IPS DF 19.7 (cell line): ENCODE results near the gene ZGPAT.

ENCODE experiments used
- DNase-seq: peaks from one replicate; pipeline ENCODE4 v3.0.0-alpha.2; 2013; ENCODE audit warnings: low read depth, low spot score

ZGPAT gene

DNA sequence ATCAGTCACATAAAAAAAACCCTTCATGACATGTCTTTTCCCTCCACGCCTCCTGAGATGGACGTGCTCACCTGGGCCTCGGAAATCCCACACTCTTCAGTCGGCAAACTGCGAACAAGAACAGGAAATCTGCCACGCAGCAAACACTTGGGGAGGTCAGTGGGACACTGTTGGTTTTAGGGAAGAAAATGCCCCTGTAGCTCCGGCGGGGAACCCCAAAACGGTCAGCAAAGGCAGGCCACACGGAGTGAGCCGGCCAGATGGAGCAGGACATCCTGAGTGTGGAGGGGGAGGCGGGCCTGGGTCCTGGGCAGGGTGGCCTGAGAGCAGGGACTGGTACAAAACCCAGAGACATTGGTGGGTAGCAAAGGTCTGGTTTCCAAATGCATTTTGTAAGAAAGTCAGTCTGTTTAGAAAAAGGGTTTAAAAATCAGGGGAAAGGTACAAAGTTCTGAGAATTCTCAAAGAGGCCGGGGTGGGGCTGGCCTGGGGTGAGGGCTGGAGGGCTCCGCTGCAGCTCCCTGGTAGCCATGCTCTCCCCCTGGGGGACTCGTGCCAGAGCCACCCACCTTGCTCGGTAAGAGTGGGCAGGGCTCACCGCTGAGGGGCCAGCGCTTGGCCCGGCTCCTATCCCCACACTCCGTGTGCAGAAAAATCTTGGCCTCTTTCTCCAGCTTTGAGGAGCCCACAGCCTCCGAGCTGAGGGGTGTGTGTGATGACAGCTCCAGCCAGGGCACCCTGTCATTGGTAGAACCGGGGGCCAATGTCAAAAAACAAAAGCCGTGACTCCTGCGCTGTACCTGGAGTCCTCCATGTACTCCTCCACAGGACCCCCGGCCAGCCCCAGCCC is 37.0 kb downstream of the ZGPAT start:
- DNase-seq, result no peak

DNA sequence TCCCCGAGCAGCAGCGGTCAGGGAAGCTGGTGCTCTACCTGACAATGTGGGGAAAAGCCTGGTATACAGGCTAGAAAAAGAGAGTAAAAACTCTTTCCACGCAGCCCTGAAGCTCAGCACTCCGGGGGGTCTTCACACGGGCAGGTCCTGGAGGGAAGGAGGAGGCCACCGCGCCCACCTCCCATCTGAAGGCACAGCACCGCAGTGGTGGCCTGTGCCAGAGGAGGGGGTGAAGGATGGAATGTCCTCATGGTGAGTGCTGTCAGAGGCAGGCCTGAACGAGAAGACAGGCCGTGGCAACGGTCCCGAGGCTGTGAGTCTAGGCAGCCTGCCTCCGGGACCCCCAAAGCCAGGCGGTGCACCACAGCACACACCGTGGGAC is 37.6 kb downstream of the ZGPAT start:
- no peak for DNase-seq

- no peak for DNase-seq
These were observed 38.3 kb downstream of the ZGPAT start for GRCh38 chr20:63745961-63746731.

DNA sequence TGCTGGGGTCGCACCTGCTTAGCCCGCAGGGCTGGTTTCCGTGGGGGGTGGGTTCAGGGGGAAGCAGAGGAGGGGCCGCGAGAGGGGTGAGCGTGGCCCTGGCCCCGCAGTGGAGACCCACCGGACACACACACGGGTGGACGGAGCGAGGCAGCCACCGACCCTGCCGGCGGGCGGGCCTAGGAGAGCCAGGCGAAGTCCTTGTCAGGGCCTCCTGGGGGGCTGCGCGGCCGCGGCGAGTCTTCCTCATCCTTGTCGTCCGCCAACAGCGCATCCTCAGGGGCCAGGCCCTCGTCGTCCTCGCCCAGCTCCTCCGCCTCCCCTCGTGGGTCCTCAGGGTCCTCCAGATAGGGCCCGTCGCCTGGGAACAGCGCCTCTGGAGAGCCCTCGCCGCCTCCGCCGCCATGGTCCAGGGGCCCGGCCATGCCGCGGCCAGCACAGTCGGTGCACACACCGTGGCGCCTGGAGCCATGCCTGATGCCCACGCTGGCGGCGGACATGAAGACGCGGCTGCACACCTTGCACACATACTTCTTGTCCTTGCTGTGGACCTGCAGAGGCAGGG is 39.0 kb downstream of the ZGPAT start:
- DNase-seq, result no peak

DNA sequence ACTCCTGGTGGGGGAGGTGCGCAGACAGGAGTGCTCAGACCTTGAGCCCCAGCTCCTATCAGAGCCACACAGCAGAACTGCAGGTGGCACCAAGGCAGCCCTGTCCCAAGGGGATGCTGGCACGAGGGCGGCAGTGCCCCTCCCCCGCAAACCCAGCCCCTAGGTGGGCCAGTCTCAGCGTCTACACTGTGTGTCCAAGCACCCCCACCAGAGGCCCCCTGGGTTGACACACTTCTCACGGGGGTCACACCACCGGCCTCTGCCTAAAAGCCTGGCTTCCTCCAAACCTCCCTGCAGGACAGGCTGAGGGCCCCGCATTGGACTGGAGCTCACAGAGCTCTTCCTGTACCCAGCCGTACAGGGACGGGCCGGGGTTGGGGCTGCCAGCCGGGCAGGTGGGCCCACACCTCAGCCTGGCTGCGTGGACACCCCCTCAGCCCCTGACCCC is 39.8 kb downstream of the ZGPAT start:
- no peak for DNase-seq

DNA sequence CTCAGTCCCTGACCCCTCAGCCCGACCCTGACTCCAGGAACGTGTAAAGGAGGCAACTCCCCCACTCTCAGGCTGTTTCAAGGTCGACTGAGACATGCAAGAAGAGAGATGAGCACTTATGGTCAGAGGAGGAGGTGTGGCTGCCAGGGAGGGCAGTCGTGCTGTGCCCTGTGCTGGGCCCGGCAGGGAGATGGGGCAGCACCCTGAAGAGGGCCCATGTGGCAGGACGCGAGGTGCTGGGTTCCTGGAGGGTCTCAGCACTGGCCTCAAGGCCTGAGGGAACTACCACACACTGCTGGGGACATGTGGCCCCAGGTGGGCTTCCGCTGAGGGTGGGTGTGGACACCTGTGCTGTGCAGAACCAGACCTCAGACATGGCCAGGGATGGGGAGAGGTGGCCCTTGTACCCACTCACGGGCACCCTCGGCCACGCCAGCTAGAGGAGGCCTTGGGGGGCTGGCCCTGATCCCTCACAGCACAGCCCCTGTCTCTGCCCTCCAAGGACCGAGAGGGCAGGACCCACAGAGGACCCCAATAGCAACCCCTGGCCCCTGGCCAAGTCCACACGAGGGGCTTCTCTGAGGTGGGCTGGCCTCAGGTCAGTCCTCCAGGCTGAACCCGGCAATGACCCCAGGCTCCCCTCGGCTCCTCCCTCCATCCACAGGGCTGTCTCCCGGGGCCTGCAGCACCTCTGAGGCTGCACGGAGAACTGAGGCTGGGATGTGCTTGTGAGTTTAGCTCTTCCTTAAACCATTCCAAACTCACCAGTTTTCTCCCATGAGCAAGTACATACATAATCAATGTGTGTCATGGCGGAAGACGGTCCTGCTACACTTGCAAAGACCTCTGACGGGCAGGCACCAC is 40.5 kb downstream of the ZGPAT start:
- no peak for DNase-seq

DNA sequence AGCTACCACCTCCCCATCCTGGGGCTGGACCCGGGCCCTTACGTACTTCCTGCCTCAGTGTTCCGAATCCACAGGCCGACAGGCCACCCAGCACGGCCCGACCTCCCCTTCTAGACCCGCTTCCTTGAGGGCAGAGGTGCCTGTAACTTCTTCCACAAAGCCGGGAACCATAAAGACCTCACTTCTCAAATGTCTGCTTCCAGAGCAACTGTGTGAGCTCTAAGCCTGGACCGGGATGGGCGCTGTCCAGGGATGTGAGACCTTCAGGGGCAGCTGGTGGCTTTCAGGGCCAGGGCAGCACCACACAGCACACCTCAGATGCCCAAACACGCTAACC is 41.1 kb downstream of the ZGPAT start:
- DNase-seq, result no peak

DNA sequence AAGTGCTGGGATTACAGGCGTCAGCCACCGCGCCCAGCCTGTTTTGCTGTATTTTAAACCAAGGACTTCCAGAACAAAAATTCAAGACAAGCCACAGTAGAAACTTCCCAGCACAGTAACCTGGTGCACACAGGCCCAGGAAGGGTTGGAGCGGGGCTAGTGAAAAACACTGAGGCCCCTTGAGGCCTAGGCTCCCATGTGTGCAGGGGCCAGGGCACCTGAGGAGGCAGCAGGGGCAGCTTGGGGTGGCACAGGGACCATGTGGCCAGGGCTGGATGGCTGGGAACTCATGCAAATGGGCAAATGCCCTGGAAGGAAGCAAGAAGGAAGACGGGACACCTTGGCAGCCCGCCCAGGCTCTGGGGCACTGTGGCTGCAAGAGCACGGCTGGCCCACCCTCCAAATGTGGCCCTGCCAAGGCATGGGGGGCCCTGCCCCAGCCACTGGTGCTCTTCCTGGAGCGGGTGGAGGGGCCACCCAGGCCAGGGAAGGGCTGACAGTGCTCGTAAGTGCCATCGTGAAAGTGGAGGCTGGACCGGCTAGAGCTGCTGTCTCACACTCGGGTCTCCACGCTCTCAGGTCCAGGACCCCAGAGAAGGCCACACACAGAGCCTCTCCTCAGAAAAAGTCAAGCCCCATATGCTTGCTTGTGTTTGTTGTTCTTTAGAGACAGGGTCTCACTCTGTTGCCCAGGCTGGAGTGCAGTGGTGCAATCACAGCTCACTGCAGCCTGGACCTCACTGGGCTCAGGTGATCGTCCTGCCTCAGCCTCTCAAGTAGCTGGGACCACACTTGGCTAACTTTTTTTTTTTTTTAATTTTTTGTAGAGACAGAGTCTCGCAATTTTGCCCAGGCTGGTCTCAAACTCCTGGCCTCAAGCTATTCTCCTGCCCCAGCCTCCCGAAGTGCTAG is 42.0 kb downstream of the ZGPAT start:
- DNase-seq, result no peak

- DNase-seq, result no peak
These were observed 43.1 kb downstream of the ZGPAT start for GRCh38 chr20:63750807-63751470.

DNA sequence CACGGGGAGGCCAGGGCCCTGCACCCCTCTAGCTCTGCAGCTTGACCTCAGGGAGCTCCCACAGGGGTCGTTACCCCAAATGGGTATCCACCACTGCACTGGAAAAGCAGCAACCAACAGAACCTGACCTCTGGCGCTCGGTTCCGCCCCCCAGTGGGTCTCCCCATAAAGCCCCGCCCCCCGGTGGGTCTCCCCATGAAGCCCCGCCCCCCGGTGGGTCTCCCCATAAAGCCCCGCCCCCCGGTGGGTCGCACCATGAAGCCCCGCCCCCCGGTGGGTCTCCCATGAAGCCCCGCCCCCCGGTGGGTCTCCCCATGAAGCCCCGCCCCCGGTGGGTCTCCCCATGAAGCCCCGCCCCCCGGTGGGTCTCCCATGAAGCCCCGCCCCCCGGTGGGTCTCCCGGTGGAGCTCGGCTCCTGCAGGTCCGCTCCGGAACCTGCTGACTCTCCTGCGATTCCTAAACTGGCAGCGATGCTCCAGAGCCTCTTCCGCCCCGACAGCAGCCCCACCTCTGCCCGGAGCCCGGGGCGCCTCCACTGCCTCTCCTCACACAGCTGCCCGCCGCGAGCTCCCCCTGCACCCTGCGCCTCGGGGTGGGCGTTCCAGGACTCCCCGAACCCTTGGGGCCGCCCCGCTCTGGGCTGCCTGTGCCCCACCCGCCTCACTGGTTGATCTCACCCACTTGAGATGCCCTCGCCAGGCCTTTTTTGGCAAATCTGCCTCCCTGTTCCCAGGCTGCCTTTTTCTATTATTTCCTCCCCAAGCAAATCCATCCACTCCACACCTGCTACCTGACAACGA is 43.8 kb downstream of the ZGPAT start:
- no peak for DNase-seq

- DNase-seq, result no peak
These were observed 44.7 kb downstream of the ZGPAT start for GRCh38 chr20:63752411-63753101.

- DNase-seq, result no peak
These were observed 45.5 kb downstream of the ZGPAT start for GRCh38 chr20:63753381-63753780.

DNA sequence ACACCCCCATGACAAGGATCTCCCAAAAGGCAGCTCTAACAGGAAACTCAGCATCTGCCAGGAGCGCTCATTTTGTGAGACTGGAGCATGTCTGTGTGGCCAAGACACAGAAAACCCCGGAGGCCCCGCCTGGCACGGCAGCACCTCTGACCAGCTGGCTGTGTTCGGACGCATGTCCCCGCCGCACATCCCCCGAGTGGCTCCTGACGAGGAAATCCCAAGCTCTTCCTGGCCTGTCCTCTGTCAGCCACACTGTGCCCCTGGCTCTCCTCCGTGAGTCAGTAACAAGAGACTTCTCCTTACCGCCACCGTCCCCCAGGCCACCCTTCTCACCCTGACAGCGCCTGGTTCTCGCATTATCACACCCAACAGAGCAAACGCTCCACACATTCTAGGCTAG is 46.2 kb downstream of the ZGPAT start:
- no peak for DNase-seq

GRCh38 chr20:63755933-63756647 is 48.3 kb downstream of the ZGPAT start:
- DNase-seq, result no peak

- DNase-seq, result no peak
These were observed 48.8 kb downstream of the ZGPAT start for GRCh38 chr20:63756648-63756991.

DNA sequence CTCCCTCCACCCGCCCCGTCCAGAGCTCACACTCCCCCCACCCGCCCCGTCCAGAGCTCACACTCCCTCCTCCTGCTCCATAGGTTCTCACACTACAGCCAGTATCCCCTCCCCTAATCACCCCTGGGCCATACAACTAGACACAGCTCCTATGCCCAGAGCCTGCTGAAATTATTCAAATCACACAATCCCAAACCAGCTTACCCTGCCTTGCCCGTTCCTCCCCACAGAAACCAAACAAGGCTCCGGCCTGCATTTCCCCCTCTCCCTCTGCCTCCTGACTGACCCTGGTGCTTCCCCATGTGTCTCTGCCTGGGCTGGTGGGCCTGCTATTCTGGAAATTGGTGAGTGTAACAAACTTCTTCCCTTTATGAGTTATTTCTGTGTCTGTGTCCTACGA is 50.3 kb downstream of the ZGPAT start:
- no peak for DNase-seq

- DNase-seq, result no peak
These were observed 51.6 kb downstream of the ZGPAT start for GRCh38 chr20:63759377-63759901.
